Activated CD4-positive, alpha-beta T cell treated with anti-CD3 and anti-CD28 coated beads, Interleukin-2, amount 50 U/mL, for 16 hours (primary cell): Measurements from ENCODE around the gene PIK3C2G.
"Not testable (repeated sequence)": the region's sequence is repeated elsewhere in the genome, so short reads cannot be mapped to it uniquely, and the experiment has no call there.

ENCODE experiments used
- DNase-seq: peaks from one replicate; pipeline ENCODE4 v3.0.0-alpha.2; 2020

PIK3C2G gene

DNA sequence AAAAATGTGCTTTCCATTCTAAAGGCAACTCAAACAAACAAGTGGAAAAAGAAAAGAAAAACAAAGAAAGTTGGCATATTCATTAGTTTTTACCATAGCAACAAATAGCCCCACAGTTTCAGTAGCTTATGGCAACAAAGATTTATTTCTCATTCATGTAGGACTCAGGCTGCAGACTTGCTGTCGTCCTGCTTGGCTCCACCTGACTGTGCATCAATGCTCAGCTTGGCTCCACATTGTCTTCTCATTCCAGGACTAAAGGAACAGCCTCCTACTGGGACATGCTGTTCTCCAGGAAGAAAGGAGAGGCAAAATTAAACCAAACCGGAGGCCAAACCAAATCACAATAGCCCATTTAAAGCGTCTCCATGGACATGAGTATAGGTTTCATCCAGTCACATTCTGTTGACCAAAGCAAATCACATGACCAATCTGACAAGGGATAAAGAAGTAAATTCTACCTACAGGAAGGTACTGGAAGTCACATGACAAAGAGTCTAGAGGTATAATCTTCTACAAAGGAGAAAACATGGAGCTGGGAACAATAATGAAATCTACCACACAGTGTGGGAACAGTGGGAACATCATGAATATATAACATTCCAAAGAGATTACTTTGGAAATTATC, 222.5 kb downstream of the PIK3C2G start:
- no peak for DNase-seq

DNA sequence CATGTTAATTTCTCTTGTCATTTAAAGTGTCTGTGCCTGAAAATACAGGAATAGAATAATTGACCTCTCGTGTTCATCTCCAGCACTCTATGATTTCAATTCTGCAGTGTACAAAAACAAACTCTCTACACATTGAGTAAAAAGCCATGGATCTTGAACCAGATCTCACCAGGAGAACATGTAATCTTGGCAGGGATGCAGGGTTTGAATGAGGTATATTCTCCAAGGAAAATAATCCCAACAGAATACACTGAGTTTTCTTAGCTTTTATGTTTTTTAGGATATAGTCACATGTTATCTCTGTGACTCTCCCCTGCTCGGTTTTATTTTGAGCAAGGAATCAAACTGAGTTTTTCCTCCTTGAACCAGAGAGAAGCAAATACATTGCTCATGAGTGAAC, 224.7 kb downstream of the PIK3C2G start:
- DNase-seq: no peak

DNA sequence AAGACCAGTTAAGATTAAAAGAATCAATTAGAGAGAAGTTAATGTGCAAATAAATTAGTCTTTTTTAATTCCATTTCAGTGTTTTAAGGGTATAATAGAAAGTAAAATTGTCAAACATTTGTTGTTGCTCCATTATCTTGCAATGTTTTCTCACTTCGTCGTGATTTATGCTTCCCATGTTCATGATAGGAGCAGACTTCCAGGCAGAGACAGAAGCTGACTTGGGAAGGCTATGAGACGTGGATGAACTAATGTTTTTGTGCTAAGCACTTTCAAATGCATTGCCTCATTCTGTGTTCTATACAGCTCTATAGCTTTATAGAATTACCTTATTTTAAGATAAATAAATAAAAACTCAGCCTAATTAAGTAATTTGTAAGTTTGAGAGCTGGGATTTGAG, 226.2 kb downstream of the PIK3C2G start:
- no peak for DNase-seq

GRCh38 chr12:18492372-18493025, 231.2 kb downstream of the PIK3C2G start:
- no peak for DNase-seq

DNA sequence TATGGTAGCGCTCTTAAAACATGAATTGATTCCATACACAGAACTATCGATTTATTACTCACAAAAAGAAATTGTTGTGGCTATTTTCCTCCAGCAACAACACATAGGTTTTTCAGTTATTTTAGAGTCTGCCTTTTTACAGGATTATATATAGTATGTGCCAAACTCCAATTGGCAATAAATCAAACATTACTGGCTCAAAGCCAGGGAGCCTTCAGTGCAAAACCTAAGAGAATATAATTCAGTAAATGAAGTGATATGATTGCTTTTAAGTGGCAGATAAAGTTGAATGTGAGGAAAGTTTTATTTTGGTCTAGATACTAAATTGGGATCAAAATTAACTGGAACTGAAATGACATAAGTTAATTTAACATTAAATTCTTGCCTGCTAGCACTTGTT, 234.8 kb downstream of the PIK3C2G start:
- DNase-seq: no peak

DNA sequence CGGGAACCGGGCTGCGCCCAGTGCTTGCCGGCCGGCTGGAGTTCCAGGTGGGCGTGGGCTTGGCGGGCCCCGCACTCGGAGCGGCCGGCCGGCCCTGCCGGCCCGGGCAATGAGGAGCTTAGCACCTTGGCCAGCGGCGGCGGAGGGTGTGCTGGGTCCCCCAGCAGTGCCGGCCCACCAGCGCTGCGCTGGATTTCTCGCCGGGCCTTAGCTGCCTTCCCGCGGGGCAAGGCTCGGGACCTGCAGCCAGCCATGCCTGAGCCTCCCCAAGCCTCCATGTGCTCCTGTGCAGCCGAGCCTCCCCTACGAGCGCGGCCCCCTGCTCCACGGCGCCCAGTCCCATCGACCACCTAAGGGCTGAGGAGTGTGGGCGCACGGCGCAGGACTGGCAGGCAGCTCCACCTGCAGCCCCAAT, 238.8 kb downstream of the PIK3C2G start:
- DNase-seq: not testable (repeated sequence)

DNA sequence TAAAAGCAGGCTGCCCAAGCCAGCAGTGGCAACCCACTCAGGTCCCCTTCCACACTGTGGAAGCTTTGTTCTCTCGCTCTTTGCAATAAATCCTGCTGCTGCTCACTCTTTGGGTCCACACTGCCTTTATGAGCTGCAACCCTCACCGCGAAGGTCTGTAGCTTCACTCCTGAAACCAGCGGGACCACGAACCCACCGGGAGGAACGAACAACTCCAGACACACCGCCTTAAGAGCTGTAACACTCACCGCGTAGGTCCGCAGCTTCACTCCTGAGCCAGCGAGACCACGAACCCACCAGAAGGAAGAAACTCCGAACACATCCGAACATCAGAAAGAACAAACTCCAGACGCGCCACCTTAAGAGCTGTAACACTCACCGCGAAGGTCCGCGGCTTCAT, 239.4 kb downstream of the PIK3C2G start:
- not testable (repeated sequence) for DNase-seq

DNA sequence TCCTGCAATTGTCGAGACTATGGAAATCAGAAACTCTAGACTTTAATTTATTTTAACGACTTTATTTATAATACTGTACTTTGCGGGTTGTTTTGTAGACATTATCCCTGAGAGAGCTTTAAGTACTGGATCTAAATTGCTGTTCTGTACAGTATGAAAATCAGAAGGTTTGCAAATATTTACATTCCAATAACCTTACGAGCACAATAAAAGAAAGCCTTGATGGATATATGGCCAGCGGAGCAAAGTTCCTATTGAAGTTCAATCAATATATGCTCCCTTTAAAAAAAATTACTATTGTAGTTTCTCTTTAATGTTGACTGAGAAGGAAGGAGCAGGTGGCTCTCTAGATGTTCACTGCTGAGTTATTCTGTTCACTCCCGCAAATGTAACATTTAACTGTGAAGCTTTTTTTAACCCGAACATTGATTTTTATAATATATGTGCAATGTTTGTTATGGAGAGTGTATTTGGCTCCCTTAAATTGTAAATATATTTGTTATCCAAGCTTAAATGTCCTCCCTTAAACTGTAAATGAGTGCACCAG, 241.2 kb downstream of the PIK3C2G start:
- no peak for DNase-seq

DNA sequence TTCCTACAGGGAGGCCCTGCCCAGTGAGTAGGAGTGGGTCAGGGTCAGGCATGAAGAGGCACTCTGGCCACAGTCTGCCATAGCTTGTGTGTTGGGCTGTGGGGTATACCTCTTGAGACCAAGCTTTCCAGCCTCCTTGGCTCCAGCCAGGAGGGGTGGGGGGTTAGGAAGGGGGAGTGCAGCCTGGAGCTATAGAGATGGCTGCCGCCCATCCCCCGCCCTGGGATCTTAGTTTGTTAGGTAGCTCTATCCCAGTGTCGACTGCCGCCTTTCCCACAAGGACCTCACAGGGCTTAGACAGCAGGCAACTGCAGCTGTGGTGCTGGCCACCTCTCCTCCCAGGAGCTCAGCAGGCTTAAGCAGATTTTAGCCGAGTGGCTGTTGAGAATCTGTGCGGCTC, 260.1 kb downstream of the PIK3C2G start:
- no peak for DNase-seq

- DNase-seq: no peak
These were observed 261.5 kb downstream of the PIK3C2G start for GRCh38 chr12:18522806-18523205.

- DNase-seq: not testable (repeated sequence)
These were observed 281.2 kb downstream of the PIK3C2G start for GRCh38 chr12:18542497-18542896.

GRCh38 chr12:18546399-18546798, 285.1 kb downstream of the PIK3C2G start:
- DNase-seq: no peak

GRCh38 chr12:18549598-18549997, 288.3 kb downstream of the PIK3C2G start:
- no peak for DNase-seq

GRCh38 chr12:18551106-18551505, 289.8 kb downstream of the PIK3C2G start:
- DNase-seq: no peak

DNA sequence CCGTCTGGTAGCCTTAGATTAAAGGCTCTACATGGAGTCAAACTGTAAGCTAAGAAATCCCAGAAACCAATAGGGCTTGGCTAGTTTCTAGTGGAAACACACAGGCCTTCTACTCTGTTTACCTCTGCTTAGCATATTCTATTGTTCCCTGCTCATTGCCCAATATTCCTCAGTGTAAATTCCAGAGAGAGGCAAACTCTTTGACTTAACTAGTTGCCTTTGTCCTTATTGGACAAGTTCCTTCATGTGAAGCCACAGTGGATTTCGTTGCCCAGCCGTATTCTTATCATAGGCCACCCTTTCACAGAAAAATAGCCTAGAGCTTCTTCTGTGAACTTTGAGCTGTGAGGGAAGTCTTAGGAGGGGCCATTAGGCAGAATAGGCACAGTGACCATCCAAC, 290.4 kb downstream of the PIK3C2G start:
- no peak for DNase-seq

GRCh38 chr12:18552829-18553228, 291.5 kb downstream of the PIK3C2G start:
- DNase-seq: no peak

GRCh38 chr12:18556161-18556560, 294.8 kb downstream of the PIK3C2G start:
- DNase-seq: no peak

DNA sequence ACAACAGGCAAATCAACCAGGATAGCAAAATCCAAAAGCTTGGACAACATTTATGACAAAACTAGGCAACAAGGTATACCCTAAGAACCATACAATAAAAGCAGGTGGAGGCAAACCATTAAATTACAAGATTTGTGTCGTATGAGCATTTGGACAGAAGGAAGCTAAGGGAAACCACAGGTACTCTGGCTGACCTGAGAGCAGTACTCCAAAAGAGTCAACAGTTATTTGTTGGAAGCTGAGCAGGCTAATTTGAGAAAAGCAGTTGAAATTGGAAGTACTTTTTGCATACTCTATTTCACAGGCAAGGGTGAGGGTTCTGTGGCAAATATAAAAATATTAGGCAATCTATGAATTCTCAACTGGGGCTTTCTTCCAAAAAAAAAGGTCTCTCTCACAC, 297.9 kb downstream of the PIK3C2G start:
- no peak for DNase-seq

DNA sequence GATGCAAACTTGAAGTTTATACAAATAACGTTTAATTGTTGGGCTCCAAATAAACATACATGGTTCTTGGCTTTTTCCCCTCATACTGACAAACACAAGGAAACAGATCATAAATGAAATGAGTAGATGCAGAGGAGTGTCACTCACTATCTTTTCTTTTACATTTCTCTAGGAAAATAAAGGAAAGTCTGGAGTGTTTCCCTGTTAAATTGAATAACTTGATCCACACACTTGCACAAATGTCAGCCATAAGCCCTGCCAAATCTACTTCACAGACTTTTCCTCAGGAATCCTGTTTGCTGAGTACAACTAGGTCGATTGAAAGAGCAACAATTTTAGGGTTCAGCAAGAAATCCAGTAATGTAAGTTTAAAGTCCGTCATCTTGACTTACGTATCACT, 301.2 kb downstream of the PIK3C2G start:
- no peak for DNase-seq

DNA sequence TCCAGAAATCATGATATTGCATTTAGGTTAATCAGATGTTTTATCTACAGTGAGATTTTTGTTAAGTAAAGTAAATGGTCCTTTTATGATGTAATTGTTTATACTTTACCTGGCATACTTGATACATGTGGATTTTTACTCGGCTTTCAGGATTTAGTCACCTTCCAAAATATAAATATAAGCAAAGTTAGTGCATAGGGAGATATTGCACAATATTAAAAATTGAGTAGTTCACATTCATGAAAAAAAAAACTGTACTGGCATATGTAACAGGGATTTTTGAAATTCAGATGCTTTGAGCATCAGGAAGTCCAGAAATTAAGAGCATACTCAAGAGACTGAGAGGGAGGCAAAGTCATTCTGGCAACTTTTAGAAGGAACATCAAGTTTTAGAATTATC, 303.0 kb downstream of the PIK3C2G start:
- no peak for DNase-seq

- DNase-seq: no peak
These were observed 306.5 kb downstream of the PIK3C2G start for GRCh38 chr12:18567787-18568186.

DNA sequence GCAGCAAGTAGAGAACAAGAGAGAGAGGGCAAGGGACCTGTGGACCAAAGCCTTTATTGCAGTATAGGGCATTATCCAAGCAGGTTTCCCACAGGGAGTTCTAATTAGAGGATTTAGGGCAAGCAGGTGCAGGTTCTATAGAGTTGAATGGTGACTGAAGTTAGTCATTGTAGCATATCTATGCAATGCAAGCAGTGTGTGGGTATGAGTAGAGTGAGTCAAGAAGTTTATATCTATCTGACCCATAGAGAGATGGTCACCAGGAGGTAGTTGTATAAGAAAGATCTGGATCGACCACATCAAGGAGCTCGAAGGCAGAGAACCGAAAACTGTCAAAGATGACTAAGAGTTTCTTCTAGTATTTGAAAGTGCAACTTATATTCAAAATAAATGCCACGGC, 309.2 kb downstream of the PIK3C2G start:
- DNase-seq: no peak

DNA sequence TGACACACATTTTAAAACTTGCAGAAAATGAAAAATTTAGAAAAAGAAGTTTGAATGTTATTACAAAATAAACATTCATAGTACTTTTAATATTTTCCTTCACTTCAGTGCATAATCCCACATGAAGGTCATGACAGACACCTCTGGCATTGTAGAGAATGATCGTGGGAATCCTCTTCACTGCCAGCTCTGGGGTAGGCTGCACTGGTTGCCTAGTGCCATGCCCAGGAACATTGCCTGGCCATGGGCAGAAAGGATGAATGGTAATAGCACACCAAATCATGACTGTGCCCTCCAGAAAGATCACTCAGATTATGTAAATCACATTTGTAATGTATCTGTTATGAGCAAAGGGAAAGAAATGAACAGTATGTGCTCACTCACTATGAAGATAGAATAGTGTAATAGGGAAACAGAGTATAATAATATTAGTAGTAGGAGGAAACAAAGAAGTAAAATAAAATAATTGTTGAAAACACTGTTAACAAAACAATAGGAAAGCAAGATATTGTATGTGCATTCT, 314.8 kb downstream of the PIK3C2G start:
- no peak for DNase-seq

- no peak for DNase-seq
These were observed 315.3 kb downstream of the PIK3C2G start for GRCh38 chr12:18576648-18577047.
